ENCODE data around the gene POLD2.

GRCh38 chr7:44123190-44124003, at the start of gene POLD2:
- TF ChIP-seq EP300 (IDR thresholded peaks at IDR 0.05): no peak
- TF ChIP-seq CTCF (IDR thresholded peaks at IDR 0.05): no peak
- peak in 1 of 2 donors; percentile 21 for TF ChIP-seq POLR2A (IDR thresholded peaks at IDR 0.05)

All from suprapubic skin (tissue), 3 donors.